Measurements from ENCODE around the gene TASOR2.
A peak's percentile ranks its signal among the peaks of the same experiment; 100 is the strongest.

TASOR2 gene

DNA sequence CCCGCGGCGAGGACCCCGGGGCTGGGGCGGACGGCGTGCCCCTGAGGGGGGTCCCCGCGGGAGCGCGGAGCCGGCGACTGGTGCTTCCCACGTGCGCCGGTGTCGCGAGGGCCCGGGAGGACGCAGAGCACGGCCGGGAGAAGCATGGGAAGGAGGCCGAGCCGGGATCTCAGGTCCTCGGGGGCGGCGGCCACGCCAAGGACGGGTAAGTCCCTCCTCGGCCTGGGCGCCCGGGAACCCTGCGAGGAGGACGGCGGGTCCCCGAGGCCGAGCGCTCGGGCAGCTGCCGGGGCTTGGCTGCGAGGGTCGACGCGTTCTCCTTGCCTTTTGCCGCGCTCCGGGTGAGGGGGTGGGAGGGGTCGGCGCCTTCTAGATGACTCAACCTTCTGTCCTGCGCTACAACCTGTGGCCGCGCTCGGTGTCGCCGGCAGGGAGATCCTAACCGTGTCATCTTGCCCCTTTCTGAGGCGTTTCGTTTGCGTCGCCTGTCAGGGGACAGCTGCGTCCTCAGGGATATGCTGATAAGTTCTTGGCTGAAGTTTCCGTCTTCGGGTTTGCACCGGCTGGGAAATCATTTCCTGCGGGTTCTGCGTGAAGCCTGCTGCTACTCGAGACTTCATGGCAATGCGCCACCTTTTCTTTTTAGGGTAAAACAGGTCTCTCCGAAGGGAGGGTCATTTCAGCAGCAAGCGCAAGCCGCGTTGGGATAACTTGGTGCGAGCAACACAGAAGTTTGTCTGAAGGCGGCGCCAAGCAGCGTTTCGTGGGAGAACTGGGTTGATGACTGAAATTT, 529 bp downstream of the TASOR2 start:
- DNase-seq: peak; percentile 64

DNA sequence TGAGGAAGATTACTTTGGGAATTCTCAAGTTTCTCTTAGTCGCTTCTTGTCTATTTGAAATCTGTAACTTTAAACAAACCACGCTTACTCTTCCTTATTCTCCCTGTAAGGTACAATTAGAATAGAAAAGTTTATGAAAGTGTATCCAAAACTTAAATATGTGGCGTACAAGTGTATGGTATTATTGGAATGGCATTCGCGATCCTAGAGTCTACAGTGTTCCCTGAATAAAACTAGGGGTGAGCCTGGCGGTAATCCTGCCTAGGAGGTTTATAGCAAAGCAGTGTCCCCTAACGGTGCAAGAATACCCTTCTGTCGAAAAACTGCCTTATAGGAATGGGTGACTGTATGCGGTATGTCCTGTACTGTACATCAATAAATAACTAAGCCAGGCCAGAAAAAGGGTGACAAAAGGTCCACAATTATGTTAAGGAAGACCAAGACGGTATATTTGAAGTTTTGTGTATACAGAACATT, 1.2 kb downstream of the TASOR2 start:
- DNase-seq: no peak

DNA sequence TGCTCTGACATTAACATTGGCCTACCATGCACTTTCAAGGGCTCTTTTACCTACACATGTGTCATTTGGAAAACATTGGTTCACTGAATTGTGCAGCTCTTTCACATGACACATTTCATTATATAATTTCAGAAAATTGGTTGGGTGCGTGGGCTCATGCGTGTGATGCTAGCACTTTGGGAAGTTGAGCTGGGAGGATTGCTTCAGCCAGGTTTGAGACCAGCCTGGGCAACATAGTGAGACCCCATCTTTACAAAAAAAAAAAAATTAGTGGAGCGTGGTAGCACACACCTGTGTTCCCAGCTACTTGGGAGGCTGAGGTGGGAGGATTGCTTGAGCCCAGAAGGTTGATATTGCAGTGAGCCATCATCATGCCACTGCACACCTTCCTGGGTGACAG, 3.9 kb downstream of the TASOR2 start:
- no peak for DNase-seq

DNA sequence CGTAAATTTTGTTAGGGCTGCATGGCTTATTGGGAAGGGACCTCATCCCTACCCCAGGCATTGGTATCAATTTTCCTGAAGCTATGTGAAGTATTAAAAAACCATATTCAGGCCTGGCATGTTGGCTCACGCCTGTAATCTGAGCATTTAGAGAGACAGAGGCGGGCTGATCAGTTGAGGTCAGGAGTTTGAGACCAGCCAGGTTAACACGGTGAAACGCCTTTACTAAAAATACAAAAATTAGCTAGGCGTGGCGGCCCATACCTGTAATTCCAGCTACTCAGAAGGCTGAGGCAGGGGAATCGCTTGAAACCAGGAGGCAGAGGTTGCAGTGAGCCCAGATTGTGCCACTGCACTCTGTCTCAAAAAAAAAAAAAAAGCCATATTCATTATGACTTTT, 7.1 kb downstream of the TASOR2 start:
- DNase-seq: no peak

DNA sequence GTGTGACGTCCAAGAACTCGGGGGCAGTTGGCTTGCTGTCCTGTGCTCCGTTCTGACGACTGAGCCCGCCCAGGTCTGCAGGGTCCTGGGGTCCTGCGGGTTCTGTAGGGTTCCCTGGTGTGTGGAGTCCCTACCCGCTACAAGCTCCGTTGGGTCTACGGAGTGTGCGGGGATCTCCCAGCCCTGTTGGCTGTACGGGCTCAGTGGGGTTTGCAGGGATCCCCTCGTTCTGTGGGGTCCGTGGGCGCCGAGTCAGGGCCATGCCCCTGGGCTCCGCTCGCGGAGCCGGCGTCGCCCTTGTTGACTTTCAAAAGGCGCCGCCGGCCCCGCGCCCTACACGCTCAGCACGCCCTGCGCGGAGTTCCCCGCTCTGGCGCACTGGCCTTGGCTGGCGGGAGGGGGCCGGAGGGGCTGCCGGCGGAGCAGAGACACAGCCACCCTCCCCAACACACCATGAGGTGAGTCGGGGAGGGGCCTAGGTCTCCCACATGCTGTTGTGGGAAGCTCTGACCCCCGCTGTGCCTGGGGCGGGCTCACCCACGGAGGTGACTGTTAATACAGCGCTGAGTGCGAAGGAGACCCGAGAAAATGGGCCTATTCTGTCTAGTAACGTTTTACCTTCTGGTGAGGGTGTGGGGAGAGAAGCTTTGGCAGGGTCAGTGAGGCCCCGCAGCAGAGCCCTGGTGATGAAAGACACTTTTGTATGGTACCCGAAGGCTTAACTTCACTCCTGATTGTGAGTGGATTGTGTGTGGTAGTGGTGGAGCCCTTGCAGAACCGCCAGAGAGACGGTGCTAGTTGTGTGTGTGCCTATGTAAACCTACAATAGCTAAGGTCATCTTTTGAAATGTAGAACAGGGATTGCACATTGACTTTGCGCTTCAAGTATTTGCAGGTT, 8.1 kb downstream of the TASOR2 start:
- peak; percentile 64 for DNase-seq

DNA sequence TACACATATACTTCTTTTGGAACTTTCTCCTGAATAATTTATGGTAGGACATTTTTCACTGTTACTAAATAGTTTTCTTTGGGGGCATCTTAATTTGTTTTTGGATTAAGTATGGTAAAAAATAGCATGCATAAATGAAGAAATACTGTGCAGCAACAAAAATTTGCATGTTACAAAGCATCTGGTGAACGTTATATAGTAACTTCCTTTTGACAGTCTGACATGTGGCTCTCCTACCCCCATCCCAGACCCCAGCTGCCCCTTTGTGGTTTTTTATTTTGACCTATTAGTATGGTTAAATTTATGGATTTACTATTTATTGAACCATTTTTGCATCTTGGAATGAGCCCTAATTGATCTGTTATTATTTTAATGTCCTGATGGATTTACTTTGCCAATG, 9.9 kb downstream of the TASOR2 start:
- no peak for DNase-seq

DNA sequence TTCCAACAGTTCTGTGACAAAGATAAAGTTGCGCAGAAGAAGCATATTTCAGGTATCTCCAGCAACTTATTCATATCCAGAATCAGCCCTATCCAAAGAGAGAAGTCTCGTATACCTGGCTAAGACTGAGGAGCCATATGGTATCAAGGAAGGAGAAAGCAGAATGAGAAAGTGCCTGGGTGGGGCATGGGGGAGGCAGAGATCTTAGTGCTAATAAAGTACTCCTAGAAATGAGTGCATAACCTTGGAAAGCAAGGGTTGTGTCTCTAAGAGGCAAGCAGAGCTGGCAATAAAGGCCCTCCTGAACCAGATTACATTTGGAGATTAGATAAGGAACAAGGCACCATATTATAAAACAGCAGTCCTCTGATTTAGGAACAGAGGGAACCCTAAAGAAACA, 12.7 kb downstream of the TASOR2 start:
- no peak for DNase-seq

DNA sequence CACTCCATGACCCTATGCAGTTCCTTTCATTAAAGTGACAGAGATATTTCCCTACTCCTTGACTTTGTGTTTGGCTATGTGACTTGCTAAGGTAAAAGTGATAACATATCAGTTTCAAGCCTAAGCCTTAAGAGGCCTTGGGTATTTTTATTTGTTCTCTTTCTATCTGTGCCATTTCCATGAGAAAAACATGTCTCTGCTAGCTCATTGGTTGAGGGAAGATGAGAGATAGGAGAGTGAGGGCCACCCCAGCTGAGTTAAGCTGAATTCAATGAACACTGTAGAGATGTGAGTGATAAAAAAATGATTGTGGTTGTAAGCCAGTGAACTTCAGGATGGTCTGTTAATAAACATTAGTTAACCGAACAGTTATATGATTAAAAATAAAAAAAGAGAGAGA, 13.4 kb downstream of the TASOR2 start:
- no peak for DNase-seq

DNA sequence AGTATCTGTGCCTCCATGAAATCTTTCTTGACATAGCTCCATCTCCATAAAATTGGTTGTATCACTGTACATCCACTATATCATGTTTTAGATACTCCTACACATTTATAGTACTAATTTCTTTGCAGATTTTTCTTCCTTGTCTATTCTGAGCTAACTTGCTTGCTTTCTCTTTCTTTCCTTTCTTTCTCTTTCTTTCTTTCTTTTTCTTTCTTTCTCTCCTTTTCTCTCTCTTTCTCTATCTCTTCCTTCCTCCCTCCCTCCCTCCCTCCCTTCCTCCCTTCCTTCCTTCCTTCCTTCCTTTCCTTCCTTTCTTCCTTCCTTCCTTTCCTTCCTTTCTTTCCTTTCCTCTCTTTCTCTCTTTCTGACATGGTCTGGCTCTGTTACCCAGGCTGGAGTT, 23.7 kb downstream of the TASOR2 start:
- no peak for DNase-seq

DNA sequence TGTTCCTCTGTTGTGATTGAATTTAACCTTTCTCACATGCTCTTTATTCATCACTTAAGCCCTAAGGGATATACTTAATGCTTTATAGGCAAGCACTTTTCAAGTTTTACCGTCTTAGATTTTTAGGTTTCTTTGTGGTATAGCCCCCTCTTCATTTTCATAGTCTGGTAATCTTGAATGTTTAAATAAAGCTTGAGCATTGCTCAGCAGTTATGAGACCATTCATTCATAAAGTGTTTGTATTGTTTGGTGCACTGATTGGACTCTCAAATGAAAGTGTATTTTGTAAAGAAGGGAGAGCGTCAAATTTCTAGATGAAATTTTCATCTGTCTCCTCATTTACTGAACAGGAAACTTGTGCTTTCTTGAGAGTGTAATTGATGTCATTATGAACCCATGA, 25.2 kb downstream of the TASOR2 start:
- DNase-seq: no peak

DNA sequence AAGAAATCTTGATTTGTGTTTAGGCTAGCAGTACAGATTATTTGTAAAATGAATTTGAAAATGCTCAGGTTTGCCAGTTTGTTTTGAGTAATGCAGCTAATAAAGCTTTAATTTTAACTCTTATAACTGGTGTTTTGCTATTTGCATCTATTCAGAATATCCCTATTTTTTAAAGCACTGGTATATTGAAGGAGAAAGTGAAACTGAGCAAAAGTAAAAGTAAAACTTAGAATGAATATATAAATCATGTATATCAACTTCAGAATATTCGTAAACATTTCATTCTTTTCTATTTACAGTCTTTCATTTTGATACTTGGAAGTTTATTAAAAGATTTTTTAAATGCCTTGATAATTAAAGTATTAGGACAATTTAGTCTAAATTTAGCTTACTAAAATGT, 26.2 kb downstream of the TASOR2 start:
- no peak for DNase-seq

DNA sequence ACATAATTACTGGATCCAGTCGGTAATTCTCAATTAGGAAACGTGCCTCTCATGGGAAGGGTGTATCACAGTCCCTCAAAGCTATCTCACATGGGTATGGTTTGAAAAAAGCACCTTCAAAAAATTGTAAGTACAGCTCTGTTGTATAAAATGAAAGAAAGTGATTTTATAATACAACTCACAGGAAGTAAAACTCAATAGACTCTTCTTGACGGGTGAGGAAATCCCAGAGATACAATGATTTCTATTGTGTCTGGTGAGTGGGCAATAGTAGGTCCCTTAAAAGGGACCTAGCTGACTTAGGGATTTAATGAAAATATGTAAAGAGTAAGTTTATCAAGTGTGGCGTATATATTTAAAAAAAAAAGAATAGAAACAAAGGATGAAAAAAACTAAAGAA, 27.0 kb downstream of the TASOR2 start:
- DNase-seq: no peak

DNA sequence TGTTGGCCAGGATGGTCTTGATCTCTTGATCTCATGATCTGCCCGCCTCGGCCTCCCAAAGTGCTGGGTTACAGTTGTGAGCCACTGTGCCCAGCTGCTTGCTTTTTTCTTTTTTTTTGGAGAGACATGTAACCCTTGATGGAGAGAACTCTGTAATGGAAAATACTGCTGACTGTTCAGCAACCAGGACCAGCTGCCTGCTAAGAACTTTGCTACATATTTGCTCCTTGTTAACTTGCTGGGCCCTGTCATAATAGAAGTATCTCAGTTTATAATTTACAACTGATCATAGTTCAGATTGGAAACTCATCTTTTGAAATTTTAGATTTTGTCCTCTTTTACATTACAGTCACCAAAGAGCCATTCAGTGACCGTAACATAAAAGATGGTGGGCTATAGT, 34.9 kb downstream of the TASOR2 start:
- no peak for DNase-seq

DNA sequence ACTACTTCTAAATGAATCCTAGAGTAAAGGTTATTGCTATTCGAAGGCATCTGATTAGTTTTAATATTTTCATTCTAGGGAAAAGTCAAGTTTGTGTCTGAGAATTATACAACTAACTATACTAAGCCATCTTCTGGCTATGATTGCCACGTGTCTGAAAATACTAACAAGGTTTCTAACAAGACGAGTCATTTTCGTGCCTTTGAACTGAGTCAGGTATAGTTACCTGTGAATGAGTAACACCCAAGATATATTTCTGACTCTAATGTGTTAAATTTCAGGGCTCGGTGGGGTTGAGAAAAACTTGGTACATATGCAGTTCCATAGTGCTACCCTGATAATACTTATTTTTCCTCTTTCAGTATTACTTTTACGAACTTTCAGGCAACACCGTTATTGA, 35.5 kb downstream of the TASOR2 start:
- no peak for DNase-seq

DNA sequence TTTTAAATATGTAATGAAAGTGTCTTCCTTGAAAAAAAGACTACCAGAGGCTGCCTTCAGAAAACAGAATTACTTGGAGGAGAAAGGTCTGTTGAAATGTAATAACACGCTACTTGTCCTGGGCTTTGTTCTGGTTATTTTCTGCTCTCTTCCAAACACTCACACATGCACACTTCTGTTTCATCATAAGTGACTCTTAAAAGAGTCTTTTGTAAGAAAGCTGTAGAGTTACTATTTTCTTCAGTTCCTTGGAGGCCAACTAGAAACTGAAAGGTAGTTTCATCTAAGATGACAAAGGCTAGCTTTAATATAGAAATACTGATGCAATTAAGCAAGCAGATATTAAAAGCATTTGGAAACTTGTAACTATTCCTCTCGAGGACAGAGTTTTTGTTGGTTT, 39.1 kb downstream of the TASOR2 start:
- DNase-seq: no peak

DNA sequence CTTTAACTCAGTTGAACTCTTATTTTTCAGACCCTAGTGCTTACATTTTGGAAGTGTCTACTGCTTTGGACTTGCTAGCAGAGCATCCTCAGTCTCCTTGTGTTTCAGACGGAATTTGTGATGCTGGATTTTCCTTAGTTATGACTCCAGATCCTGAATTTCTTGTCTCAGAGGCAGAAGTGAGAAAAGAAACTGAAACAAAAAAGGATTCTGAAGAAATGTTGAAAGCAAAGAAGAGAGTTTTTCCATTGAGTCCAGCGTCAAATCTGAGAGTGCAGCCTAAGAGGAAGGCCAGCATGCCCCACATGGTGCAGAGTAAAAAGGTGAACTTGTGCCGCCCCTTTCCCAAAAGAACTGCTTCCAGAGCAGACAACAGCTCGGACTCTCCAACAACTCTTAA, 46.1 kb downstream of the TASOR2 start:
- no peak for DNase-seq

DNA sequence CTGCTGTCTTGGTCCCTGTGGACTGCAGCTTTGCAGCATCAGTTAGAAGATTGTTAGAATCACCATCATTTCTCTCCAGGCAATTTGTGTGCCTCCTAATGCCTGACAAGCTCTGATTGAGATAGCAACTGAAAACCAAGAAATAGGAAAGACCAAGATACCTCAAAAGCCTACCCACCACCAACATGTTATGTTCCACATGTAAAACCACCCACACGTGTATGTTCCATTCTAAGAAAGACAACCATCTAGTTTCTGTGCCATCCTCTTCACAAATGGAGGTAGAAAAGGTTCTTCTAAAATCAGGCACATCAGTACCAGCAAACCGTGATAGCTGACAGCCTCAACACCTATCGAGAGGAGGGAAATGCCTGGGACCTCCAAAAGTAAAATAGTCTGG, 46.9 kb downstream of the TASOR2 start:
- no peak for DNase-seq

DNA sequence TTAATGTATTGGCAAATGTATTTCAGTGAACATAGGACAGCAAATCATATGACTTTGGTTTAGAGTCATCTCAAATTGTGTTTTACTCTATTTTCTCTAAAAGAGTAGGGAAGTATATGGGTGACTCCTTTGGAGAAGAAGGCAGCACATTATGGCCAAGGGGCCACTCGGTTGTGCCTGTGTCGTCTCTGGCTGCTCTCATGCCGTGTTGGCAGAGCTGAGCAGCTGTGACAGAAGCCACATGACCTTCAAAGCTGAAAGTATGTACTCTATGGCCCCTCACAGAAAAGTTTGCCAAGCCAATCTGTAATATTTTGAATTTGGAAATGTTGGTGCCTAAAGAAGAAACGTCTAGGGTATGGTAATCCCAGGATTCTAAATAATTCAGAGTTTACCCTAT, 47.5 kb downstream of the TASOR2 start:
- no peak for DNase-seq
